ENCODE results near the gene MICU1.

MICU1 gene

DNA sequence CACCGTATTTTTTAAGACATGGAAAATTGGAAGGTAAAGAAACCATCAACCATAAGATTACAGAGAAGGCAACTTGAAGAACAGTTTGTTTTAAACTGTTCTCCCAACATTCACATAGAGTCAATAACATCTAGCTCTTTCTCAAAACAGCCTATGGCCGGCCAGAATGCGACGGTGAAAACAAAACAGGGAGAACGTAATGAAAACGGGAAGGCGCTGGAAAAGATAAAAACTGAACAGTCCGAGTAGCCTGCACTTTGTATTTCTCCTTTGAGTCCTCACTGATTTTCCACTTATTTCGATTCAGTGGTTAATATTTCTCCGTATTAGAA, 637 bp downstream of the MICU1 start:
- no peak for DNase-seq

DNA sequence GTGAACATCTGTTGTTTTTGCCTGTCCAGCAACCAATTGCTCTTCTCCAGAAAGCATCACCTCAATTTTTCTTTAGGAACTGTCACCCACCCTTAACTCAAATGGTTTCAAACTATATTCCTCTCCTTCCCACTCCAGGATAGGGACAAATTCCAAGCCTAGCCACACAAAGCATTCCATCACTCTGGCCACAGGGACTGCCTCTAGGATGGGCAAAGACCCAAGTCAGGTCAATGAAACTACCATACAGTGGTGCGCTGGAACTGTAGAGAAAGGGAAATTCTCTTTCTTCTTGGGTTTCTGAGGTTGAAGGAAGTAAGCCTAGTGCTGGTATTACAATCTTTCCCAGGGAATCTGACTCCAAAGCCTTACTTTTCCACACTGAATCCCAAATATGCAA, 3.6 kb downstream of the MICU1 start:
- DNase-seq: no peak

DNA sequence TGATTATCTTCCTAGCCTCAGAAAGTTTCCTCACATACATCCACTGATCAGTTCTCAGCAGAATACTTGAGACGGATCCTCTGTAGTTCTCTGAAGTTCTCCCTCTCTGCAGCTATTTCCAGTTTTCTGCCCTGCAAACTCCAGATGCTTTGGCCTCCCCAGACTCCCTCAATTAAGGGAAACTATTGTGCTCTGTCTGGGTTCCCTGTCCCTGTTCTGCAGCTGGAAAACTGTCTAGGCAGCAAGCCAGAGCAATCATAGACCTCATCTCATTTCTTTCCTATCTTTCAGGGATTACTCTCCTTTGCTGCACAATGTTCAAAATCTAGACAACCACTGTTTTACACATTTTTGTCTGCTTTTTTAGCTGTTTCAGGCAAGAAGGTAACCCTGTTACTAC, 9.2 kb downstream of the MICU1 start:
- DNase-seq: no peak

DNA sequence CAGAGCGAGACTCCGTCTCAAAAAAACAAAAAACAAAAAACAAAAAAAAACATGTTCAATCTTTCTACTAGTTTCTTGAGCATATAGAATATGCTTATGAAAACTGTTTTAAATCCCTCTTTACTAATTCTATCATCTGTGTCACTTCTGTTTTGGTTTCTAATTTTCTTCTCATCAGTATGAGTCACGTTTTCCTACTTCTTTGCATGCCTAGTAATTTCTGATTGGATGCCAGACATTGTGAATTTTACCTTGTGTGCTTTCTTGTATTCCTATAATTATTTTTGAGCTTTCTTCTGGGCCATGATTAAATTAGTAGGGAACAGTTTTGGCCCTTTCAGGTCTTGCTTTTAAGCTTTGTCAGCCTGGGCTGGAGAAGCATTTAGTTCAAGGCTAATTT, 9.9 kb downstream of the MICU1 start:
- no peak for DNase-seq

DNA sequence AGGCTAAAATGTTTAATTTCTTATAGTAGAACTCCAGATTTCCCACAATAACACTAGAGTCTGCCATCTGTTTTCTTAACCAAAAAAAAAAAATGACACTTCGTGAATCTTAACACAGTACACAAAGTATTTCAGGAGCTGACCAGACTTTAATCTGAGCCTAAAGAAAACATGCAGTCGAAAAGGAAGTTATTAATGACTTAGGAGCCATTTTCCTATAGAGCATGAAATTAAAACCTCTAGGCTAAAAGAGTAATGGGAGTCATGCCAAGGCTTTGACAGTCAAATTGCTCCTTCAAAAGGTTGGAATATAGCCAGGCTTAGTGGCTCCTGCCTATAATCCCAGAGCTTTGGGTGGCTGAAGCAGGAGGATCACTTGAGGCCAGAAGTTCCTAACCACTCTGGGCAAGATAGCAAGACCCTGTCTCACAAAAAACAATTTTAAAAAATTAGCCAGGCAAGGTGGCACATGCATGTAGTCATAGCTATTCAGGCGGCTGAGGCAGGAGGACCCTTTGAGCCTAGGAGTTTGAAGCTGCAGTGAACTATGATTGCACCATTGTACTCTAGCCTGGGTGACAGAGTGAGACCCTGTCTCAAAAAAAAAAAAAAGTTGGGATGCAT, 13.6 kb downstream of the MICU1 start:
- peak; percentile 85 for DNase-seq

DNA sequence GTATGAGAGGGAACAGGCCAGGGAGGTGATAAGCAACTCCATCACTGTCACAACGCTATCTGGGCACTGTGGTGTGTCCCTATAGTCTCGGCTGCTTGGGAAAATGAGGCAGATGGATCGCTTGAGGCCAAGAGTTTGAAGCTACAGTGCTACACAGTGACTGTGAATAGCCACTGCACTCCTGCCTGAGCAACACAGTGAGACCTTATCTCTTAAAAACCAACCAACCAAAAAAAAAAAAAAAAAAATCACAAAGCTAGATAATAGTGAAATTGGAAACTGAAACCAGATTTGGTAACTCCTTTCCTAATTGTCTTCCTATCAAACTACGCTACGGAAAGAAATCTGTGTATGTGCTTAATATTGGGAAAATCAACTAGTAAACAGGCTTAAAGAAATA, 14.1 kb downstream of the MICU1 start:
- DNase-seq: no peak

DNA sequence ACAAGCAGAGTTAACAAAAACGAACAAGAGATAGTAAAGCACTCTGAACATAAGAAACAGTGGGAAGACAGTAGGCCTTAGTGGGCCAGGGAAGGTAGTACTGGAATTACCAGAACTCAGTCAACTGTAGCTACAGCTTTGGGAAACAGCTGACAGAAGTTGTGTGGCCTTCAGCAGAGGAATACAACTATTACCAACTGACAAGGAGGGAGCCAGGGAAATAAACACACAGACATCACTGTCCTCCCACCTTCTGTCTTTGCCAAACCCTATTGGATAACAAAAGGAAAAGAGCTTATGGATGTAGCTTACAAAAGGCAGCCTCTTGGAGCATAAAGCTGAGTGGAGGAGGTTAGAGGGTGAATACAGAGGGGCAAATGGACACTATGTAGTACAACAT, 15.4 kb downstream of the MICU1 start:
- no peak for DNase-seq

DNA sequence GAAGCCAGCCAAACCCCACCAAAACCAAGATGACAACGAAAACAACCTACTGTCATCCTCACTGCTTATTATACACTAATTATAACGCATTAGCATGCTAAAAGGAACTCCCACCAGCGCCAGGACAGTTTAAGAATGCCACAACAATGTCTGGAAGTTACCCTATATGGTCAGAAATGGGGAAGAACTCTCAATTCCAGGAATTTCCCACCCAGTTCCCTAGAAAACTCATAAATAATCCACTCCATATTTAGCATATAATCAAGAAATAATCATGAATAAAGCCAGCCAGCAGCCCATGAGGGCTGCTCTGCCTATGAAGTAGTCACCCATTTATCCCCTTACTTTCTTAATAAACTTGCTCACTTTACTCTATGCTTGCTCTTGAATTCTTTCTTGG, 20.8 kb downstream of the MICU1 start:
- DNase-seq: no peak

DNA sequence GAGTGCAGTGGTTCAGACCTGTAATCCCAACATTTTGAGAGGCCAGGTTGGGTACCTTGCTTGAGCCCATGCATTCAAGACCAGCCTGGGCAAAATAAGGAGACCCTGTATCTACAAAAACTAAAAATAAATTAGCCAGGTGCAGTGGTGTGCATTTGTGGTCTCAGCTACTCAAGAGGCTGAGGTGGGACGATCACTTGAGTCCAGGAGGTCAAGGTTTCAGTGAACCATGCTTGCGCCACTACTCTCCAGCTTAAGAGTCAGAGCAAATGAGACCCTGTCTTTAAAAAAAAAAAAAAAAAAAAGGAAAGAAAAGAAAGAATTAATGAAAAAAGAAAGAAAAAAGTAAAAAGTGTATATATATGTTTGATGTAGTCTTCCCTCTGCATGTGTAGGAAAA, 24.7 kb downstream of the MICU1 start:
- DNase-seq: no peak

DNA sequence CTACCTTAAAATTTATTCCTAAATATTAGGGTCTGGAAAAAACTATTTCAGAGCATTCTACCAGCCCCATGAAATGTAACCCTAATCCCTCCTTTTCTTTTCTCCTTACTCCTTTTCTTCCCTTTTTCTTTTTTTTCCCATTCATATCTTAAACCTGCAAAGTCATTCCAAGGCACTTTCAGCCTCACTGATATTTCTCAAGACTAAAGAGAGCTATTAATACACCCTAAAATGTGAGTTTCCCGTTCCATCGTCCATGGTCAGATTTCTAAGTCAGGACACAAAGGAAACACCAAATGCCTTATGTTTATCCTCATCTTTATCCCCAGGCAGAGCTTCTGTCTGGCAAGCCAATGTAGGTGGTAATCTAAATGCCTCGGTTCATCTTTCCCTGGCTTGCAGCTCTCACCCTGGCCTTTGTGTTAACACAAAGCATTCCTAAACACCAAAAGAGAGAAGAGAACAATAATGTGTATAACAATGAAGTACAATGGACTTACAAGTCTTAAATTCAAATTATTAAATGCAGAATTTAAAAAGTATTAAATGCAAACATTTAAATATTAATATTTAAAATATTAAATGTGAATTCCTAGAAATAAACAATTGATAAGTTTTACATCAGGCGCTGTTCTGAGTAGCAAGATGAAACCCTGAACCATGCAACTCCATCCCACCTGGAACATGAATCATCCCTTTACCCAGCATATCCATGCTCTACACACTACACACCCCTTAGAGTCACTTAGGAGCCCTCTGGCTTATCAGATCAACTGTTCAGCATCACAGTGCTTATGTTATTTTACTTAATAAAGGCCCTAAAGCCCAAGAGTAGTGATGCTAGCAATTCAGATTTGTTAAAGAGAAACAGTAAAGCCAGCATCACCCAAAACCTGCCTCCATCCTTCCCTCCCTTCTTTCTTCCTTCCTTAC, 26.8 kb downstream of the MICU1 start:
- no peak for DNase-seq

DNA sequence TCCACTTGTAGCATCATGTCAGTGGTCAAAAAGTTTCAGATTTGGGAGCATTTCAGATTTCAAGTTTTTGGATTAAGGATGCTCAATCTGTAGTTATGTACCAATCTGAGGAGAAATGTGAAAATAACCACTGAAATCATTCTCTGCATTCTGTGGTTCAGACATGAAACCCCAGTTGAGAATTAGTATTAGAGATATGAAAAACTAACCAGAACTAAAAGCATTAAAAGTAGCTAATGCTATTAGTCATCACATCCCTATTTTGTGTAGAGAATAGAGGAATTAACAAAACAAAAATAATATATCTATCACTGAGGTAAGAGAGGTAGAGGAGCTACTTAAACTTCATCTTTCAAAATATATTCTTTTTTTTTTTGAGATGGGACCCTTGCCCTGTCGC, 28.0 kb downstream of the MICU1 start:
- DNase-seq: no peak

DNA sequence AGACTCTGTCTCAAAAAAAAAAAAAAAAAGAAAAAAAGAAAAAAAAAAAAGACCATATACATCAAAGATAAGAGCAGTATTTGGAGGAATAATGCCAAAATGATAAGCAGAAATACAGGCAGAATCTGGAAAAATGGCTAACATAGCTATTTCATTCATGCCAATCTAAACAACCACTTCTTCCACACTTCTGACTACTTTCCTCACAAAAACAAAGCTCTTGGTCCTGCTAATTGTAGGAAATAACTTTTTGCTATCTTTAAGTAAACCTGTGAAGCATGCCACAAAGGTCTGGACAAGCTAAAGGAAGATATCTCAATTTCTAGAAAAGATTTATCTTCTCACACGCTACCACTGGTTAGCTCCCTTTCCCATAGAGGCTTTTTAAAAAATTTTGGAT, 30.4 kb downstream of the MICU1 start:
- DNase-seq: no peak

DNA sequence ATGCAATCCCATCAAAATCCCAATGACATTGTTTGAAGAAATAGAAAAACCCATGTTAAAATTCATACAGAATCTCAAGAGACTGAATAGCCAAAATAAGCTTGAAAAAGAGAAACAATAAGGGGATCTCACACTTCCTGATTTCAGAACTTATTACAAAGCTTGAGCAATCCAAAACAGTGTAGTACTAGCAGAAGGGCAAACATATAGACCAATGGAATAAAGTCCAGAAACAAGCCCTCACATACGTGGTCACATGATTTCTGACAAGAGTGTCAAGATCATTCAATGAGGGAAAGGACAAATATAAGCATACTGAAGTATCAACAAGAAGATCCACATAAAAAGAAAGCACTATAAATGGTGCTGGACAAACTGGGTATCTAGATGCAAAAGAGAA, 31.9 kb downstream of the MICU1 start:
- DNase-seq: no peak

DNA sequence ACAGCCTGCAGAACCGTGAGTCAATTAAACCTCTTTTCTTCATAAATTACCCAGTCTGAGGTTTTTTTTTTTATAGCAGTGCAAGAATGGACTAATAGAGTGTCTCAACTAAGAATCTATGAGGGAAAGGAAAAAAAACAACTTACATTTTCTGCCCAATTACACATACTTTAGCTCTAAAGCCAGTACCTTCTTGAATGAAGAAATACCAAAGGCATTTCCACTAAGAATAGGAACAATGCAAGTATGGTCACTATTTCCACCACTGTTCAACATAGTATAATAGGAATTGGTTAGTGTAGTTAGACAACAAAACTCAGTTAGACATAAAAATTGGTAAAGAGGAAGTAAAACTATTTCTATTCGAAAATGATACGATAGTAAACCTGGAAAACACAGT, 37.6 kb downstream of the MICU1 start:
- DNase-seq: no peak

DNA sequence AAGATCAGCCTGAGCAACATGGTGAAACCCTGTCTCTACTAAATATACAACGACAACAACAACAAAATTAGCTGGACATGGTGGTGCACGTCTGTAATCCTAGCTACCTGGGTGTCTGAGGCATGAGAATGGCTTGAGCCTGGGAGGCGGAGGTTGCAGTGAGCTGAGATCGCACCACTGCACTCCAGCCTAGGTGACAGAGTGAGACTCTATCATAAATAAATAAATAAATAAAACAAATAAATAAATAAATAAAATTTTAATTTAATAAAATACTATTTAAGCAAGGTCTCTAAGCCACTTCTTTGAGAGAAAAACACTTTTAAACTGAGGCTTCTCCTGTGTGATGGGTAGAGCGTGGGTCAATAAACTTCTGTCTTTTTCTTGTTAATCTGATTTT, 38.3 kb downstream of the MICU1 start:
- DNase-seq: no peak

DNA sequence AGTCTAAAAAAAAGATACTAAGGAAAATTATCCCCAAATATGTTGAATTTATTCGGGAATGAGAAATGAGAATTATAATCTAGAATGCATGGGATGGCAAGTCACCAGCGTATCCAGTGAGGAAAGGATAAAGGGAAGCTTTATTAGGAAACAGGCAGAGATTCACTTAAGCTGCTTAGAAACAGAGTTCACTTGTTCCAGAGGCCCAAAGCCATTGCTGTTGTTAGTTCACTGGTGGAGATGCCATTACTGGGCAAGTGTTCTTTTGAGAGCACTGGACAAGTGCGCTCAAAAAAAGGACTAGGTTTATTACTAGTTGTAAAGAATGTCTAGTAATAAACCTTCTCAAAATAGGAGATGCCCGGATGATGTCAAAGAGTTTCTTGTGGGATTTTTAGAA, 51.2 kb downstream of the MICU1 start:
- DNase-seq: no peak

DNA sequence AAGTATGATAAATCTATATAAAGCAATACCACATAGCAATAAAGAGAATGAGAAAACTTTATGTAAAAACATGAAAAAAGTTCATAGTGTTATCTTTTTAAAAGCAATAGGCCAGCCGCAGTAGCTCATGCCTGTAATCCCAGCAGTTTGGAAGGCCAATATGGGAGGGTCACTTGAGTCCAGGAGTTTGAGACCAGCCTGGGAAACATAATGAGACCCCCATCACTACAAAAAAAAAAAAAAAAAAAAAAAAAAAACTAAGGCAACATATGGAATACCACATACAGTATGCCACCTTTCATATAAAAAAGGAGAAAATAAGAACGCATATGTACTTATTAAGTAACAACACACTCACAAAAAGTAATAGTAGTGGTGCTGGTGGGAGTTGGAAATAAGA, 52.8 kb downstream of the MICU1 start:
- no peak for DNase-seq

DNA sequence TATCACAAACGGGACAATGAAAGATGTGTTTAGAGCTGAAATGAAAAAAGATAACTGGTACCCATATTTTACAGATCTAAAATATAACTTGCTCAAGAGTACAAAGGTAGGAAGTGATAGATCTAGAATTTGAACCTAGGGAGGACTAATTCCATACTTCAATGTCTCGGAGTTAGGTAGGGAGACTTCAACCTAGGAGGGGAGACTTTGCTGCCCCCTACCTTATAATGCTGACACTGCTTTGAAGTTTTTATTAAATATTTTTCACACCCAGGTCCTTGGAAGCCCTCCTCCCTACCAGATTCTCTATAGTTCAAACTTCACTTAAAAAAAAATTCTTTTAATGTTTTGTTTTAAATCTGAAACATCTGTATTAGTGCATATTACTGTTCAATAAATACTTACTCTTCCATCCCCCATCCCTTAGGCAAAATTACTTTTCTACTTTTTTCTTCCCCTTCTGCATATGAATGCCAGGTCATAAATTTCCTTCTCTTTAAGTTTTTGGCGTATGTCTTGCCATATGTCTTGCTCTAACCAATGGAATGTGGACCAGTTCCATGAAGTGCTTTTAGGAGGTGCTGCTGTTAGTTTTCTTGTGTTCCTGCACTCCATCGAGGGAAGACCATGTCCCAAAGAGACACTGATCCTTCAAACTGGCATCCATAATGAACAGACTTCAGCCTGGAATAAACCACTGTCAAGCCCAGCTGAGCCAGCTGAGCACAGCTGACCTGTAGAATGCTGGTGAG, 57.8 kb downstream of the MICU1 start:
- peak; percentile 4 for DNase-seq

DNA sequence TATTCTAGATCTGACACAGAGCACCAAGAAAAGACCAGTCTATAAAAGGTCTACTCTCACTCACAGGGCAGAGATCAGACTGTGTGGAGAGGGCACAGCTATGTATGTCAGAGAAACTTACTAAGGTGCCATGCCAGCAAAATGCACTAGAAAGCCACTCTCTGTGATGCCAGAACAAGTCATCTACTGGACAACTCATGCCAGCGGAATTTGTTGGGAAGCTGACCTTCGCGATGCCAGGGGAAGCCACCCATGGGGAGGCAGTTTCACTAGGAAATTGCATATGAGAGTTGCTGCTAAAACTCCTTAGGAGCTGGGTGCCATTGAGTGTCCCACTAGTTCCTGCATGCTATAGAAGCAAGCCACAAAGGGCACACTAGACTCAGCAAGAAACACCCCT, 58.5 kb downstream of the MICU1 start:
- no peak for DNase-seq

DNA sequence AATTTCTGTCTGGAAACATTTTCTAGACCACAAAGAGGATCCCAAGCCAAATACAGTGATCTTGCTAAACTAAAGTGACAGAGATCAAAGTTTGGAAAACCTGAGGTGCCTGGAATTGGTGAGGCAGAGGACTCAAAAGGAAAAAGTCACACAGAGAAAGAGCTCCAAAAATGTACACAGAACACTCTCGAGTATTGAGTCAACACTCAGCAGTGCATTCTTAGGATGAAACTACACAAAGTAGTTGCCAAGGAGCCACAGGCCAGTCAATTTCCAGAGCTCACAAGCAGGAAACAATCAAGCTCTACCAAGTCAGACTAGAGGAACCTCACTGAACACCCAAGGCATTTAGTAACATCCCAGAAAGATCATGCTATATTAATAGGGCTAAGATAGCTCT, 61.3 kb downstream of the MICU1 start:
- no peak for DNase-seq

DNA sequence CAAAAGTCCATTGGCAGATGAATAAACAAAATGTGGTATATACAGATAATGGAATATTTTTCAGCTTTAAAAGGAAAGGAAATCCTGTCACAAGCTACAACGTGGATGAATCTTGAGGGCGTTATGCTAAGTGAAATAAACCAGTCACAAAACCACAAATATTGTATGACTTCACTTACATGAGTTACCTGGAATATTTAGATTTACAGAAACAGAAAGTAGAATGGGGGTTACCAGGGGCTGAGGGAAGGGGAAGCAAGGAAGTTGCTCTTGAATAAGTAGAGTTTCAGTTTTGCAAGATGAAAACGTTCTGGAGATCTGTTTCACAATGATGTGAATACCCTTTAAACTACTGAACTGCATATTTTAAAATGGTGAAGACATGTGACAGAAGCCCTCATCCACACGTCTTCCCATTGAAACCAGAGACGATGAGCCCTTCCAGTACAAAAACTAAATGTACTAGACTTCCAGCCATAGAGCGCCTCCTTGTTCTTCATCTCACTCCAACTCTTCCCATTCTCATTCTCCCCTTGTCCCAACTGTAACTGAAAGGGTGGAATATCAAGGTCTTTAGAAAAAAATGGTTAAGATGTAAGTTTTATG, 62.4 kb downstream of the MICU1 start:
- no peak for DNase-seq

DNA sequence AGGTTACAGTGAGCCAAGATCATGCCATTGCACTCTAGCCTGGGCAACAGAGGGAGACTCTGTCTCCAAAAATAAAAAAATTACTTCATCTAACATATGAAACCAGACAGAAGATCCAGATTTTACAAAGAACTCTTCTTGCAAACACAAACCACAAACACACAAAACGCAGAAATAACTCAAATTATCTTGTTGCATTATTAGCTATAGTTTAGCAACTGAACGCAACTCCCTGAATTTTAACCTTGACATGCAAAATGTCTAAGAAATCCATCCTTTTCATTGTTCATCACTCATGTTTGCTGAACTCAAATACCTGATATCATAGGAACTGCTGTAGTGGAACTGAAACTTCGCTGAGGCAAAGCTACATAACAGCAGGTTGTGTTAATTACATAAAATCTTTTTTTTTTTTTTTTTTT, 64.1 kb downstream of the MICU1 start:
- DNase-seq: no peak

DNA sequence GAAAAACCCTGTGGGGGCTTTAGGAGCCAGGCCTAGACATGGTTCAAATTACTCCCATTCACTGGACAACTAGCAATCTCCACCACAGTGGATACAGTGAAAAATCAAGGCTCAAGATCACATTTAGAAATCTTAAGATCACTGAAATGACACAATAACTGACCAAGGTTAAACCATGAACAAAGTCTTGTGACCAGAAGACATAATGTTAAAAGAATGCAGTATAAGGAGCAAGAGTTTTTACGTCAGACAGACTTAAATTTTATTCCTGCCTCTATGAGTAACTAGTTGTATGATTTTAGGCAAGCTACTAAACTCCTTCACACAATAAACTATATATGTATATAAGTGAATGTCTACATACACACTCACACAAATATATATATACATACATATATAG, 68.5 kb downstream of the MICU1 start:
- DNase-seq: no peak

DNA sequence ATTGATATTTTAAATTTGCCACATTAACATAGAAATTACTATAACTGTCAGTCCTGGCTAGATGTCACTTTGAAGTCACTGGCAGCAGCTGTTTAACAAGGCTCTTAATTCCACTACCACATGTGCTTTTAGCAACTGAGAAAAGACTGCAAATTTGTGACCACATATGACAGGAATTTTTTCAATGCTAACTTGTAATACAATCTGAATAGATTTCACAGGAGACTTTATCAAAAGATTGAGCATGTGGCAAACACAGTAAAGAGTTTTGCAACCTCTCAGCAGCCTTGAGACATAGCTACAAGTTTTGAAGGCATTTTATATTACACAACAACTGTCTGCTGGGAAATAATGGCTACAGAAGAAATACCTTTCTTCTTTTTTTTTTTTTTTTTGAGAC, 73.0 kb downstream of the MICU1 start:
- no peak for DNase-seq

Data from NCI-H1436 (cell line).